Measurements from ENCODE around the gene DUOX2.

Gene DUOX2

GRCh38 chr15:45148076-45149059 is 34.4 kb upstream of the DUOX2 start:
- H3K4me1 ChIP-seq (ENCODE audit: control insufficient read depth, insufficient read depth, low read length): peaks cover 13% of the 10 kb centered on the region
- H3K4me3 ChIP-seq (ENCODE audit: low read length): no peak overlapping the region
- H3K9ac ChIP-seq (ENCODE audit: low read depth, low read length): no peak overlapping the region
- no peaks in the 10 kb centered on the region for H3K36me3 ChIP-seq (ENCODE audit: insufficient read depth, low read length)
- no peaks in the 10 kb centered on the region for H3K27me3 ChIP-seq (ENCODE audit: control insufficient read depth, insufficient read depth, low read length)
- no peak overlapping the region for H3K4me2 ChIP-seq (ENCODE audit: low read length)
- no peaks in the 10 kb centered on the region for H3K9me3 ChIP-seq (replicated peaks; ENCODE audit: low read length)

- H3K9me3 ChIP-seq (replicated peaks; ENCODE audit: low read length): no peaks in the 10 kb centered on the region
- no peaks in the 10 kb centered on the region for H3K36me3 ChIP-seq (ENCODE audit: insufficient read depth, low read length)
- H3K4me3 ChIP-seq (ENCODE audit: low read length): no peak overlapping the region
These were observed 33.6 kb upstream of the DUOX2 start for GRCh38 chr15:45147606-45148005.

GRCh38 chr15:45146405-45146804 is 32.4 kb upstream of the DUOX2 start:
- Histone ChIP-seq H3K4me3 (ENCODE audit: low read length) (no peak overlapping the region), H3K9ac (ENCODE audit: low read depth, low read length) (no peak overlapping the region), H3K27me3 (ENCODE audit: control insufficient read depth, insufficient read depth, low read length) (no peaks in the 10 kb centered on the region), H3K9me3 (replicated peaks; ENCODE audit: low read length) (no peaks in the 10 kb centered on the region), H3K36me3 (ENCODE audit: insufficient read depth, low read length) (no peaks in the 10 kb centered on the region), H3K4me1 (ENCODE audit: control insufficient read depth, insufficient read depth, low read length) (peaks cover 13% of the 10 kb centered on the region), H3K4me2 (ENCODE audit: low read length) (no peak overlapping the region)

More at GRCh38 chr15:45147606-45148005, 33.6 kb upstream of the DUOX2 start:
- Histone ChIP-seq H3K4me1 (ENCODE audit: control insufficient read depth, insufficient read depth, low read length) (peaks cover 13% of the 10 kb centered on the region), H3K27me3 (ENCODE audit: control insufficient read depth, insufficient read depth, low read length) (no peaks in the 10 kb centered on the region), H3K9ac (ENCODE audit: low read depth, low read length) (no peak overlapping the region), H3K4me2 (ENCODE audit: low read length) (no peak overlapping the region)

- no peak overlapping the region for H3K4me3 ChIP-seq (ENCODE audit: low read length)
- no peaks in the 10 kb centered on the region for H3K27me3 ChIP-seq (ENCODE audit: control insufficient read depth, insufficient read depth, low read length)
- no peaks in the 10 kb centered on the region for H3K9me3 ChIP-seq (replicated peaks; ENCODE audit: low read length)
- no peaks in the 10 kb centered on the region for H3K36me3 ChIP-seq (ENCODE audit: insufficient read depth, low read length)
- H3K4me1 ChIP-seq (ENCODE audit: control insufficient read depth, insufficient read depth, low read length): peaks cover 13% of the 10 kb centered on the region
- H3K9ac ChIP-seq (ENCODE audit: low read depth, low read length): no peak overlapping the region
- H3K4me2 ChIP-seq (ENCODE audit: low read length): no peak overlapping the region
These were observed 30.8 kb upstream of the DUOX2 start for GRCh38 chr15:45144775-45145174.

GRCh38 chr15:45143946-45144345 is 30.0 kb upstream of the DUOX2 start:
- peaks cover 11% of the 10 kb centered on the region for H3K4me1 ChIP-seq (ENCODE audit: control insufficient read depth, insufficient read depth, low read length)
- H3K9ac ChIP-seq (ENCODE audit: low read depth, low read length): no peak overlapping the region
- H3K4me2 ChIP-seq (ENCODE audit: low read length): no peak overlapping the region
- H3K36me3 ChIP-seq (ENCODE audit: insufficient read depth, low read length): no peaks in the 10 kb centered on the region
- H3K9me3 ChIP-seq (replicated peaks; ENCODE audit: low read length): no peaks in the 10 kb centered on the region
- no peak overlapping the region for H3K4me3 ChIP-seq (ENCODE audit: low read length)
- H3K27me3 ChIP-seq (ENCODE audit: control insufficient read depth, insufficient read depth, low read length): peaks cover 3% of the 10 kb centered on the region

GRCh38 chr15:45143056-45143455 is 29.1 kb upstream of the DUOX2 start:
- H3K36me3 ChIP-seq (ENCODE audit: insufficient read depth, low read length): no peaks in the 10 kb centered on the region
- H3K4me2 ChIP-seq (ENCODE audit: low read length): no peak overlapping the region

GRCh38 chr15:45141386-45141785 is 27.4 kb upstream of the DUOX2 start:
- Histone ChIP-seq H3K36me3 (ENCODE audit: insufficient read depth, low read length) (no peaks in the 10 kb centered on the region), H3K27me3 (ENCODE audit: control insufficient read depth, insufficient read depth, low read length) (peaks cover 20% of the 10 kb centered on the region), H3K4me1 (ENCODE audit: control insufficient read depth, insufficient read depth, low read length) (no peaks in the 10 kb centered on the region), H3K4me3 (ENCODE audit: low read length) (no peak overlapping the region), H3K9me3 (replicated peaks; ENCODE audit: low read length) (no peaks in the 10 kb centered on the region), H3K9ac (ENCODE audit: low read depth, low read length) (no peak overlapping the region), H3K4me2 (ENCODE audit: low read length) (no peak overlapping the region)

More at GRCh38 chr15:45143056-45143455, 29.1 kb upstream of the DUOX2 start:
- Histone ChIP-seq H3K9me3 (replicated peaks; ENCODE audit: low read length) (no peaks in the 10 kb centered on the region), H3K9ac (ENCODE audit: low read depth, low read length) (no peak overlapping the region), H3K4me1 (ENCODE audit: control insufficient read depth, insufficient read depth, low read length) (peaks cover 2% of the 10 kb centered on the region), H3K27me3 (ENCODE audit: control insufficient read depth, insufficient read depth, low read length) (peaks cover 9% of the 10 kb centered on the region), H3K4me3 (ENCODE audit: low read length) (no peak overlapping the region)

- Histone ChIP-seq H3K4me1 (ENCODE audit: control insufficient read depth, insufficient read depth, low read length) (no peaks in the 10 kb centered on the region), H3K36me3 (ENCODE audit: insufficient read depth, low read length) (no peaks in the 10 kb centered on the region), H3K4me2 (ENCODE audit: low read length) (no peak overlapping the region), H3K9me3 (replicated peaks; ENCODE audit: low read length) (no peaks in the 10 kb centered on the region), H3K9ac (ENCODE audit: low read depth, low read length) (no peak overlapping the region), H3K27me3 (ENCODE audit: control insufficient read depth, insufficient read depth, low read length) (peaks cover 26% of the 10 kb centered on the region), H3K4me3 (ENCODE audit: low read length) (no peak overlapping the region)
These were observed 26.7 kb upstream of the DUOX2 start for GRCh38 chr15:45140557-45141250.

- Histone ChIP-seq H3K27me3 (ENCODE audit: control insufficient read depth, insufficient read depth, low read length) (peaks cover 33% of the 10 kb centered on the region), H3K36me3 (ENCODE audit: insufficient read depth, low read length) (no peaks in the 10 kb centered on the region), H3K4me2 (ENCODE audit: low read length) (no peak overlapping the region), H3K4me3 (ENCODE audit: low read length) (no peak overlapping the region), H3K9ac (ENCODE audit: low read depth, low read length) (no peak overlapping the region), H3K4me1 (ENCODE audit: control insufficient read depth, insufficient read depth, low read length) (no peaks in the 10 kb centered on the region), H3K9me3 (replicated peaks; ENCODE audit: low read length) (no peaks in the 10 kb centered on the region)
These were observed 25.8 kb upstream of the DUOX2 start for GRCh38 chr15:45139770-45140169.

- Histone ChIP-seq H3K27me3 (ENCODE audit: control insufficient read depth, insufficient read depth, low read length) (peaks cover 40% of the 10 kb centered on the region), H3K36me3 (ENCODE audit: insufficient read depth, low read length) (no peaks in the 10 kb centered on the region), H3K4me3 (ENCODE audit: low read length) (no peak overlapping the region), H3K9me3 (replicated peaks; ENCODE audit: low read length) (no peaks in the 10 kb centered on the region), H3K4me2 (ENCODE audit: low read length) (no peak overlapping the region), H3K4me1 (ENCODE audit: control insufficient read depth, insufficient read depth, low read length) (no peaks in the 10 kb centered on the region), H3K9ac (ENCODE audit: low read depth, low read length) (no peak overlapping the region)
These were observed 25.1 kb upstream of the DUOX2 start for GRCh38 chr15:45138814-45139765.

- no peaks in the 10 kb centered on the region for H3K4me1 ChIP-seq (ENCODE audit: control insufficient read depth, insufficient read depth, low read length)
- peaks cover 54% of the 10 kb centered on the region for H3K27me3 ChIP-seq (ENCODE audit: control insufficient read depth, insufficient read depth, low read length)
- H3K9ac ChIP-seq (ENCODE audit: low read depth, low read length): no peak overlapping the region
- H3K9me3 ChIP-seq (replicated peaks; ENCODE audit: low read length): no peaks in the 10 kb centered on the region
- no peak overlapping the region for H3K4me3 ChIP-seq (ENCODE audit: low read length)
- H3K36me3 ChIP-seq (ENCODE audit: insufficient read depth, low read length): no peaks in the 10 kb centered on the region
- H3K4me2 ChIP-seq (ENCODE audit: low read length): no peak overlapping the region
These were observed 23.7 kb upstream of the DUOX2 start for GRCh38 chr15:45137703-45138102.

Measured in skeletal muscle satellite cell (primary cell).